ENCODE measurements around the gene PDPK1.

DNA sequence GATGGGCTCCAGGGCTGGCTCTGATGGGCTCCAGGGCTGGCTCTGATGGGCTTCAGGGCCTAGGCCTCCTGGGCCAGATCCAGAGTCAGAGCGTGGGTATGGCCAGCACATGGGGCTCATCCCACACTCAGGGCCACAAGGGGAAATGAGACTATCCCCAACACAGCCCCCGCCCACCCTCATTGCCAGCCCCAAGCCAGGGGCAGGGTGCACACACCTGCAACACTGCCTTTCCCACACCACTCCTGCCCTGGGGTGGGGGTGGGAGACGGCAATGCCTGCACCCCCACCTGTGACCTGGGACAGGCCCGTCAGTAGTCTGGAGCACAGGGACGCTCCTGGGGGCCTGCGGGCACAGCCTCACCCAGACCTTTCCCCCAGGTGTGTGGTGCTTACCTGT lies 38.4 kb upstream of the PDPK1 start:
- TF ChIP-seq, protein P1, sequence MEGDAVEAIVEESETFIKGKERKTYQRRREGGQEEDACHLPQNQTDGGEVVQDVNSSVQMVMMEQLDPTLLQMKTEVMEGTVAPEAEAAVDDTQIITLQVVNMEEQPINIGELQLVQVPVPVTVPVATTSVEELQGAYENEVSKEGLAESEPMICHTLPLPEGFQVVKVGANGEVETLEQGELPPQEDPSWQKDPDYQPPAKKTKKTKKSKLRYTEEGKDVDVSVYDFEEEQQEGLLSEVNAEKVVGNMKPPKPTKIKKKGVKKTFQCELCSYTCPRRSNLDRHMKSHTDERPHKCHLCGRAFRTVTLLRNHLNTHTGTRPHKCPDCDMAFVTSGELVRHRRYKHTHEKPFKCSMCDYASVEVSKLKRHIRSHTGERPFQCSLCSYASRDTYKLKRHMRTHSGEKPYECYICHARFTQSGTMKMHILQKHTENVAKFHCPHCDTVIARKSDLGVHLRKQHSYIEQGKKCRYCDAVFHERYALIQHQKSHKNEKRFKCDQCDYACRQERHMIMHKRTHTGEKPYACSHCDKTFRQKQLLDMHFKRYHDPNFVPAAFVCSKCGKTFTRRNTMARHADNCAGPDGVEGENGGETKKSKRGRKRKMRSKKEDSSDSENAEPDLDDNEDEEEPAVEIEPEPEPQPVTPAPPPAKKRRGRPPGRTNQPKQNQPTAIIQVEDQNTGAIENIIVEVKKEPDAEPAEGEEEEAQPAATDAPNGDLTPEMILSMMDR (conservative IDR thresholded peaks at IDR 0.05 in 1 of 2, IDR thresholded peaks at IDR 0.05 in 1 of 2; ENCODE audit: extremely low read depth in 1 of 2, insufficient read depth in 1 of 2, low read depth in 1 of 2, low read length in 2 of 2) = no peak
- no peak for TF ChIP-seq EZH2 (IDR thresholded peaks at IDR 0.05; ENCODE audit: borderline replicate concordance, low read length)

Data from mammary epithelial cell (primary cell).